ENCODE data around the gene ADARB2. TPM values are rescaled to one million over a fixed set of nuclear protein-coding genes. Genes with fewer than 3 reads are reported as not detected.

The ADARB2 gene
- total and polyA plus RNA-seq, 5 donors, result 0.53 to 1.6 (median 0.59) TPM

DNA sequence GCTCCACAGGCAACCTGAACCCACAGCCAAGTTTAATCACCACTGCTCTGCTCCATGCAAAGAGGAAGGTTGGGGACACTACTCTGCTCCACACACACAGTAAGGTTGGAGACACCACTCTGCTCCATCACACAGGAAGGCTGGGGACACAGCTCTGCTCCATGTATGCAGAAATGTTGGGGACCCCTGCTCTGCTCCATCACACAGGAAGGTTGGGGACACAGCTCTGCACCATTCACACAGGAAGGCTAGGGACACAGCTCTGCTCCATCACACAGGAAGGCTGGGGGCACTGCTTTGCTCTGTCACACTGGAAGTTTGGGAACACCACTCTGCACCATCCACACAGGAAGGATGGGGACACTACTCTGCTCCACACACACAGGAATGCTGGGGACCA lies 14.8 kb upstream of the ADARB2 start:
- Histone ChIP-seq H3K4me3 (ENCODE audit: low read length) (no peak overlapping the region), H3K9me3 (ENCODE audit: control insufficient read depth, low read length) (no peaks in the 10 kb centered on the region), H3K4me1 (ENCODE audit: control insufficient read depth, insufficient read depth, low read length) (no peaks in the 10 kb centered on the region), H3K27me3 (ENCODE audit: control insufficient read depth, insufficient read depth) (no peaks in the 10 kb centered on the region), H3K27ac (ENCODE audit: low read length) (no peak overlapping the region)
- intact Hi-C loops (cut with DNase I), result no loop called here
- no peak for DNase-seq
- no peak for ATAC-seq

DNA sequence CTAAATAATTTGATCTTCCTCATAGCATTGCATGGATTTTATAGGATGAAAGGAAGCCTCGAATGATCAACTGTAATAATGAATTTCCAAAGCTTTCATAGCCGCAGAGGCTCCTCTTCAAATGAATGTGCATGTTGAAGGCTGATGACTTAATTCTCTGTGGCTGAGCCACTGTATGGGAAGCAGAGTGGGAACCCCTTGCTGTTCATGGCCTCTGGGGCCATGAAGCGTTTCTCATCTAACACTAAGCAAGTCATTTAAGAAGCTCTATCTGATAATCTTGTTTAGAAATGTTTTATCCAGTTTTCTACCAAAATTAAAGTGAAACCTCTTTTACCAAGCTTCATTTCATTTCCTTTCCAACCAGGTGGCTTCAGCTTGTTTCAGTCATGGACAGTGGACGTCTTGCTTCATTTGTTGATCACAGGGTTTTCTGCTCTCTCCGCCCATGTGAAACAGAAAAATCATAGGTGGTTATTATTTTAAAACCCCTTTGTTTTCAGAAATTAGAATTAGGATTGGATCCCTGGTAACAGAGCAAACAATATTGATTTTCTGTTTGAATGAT lies 10.3 kb upstream of the ADARB2 start:
- Histone ChIP-seq H3K27me3 (ENCODE audit: control insufficient read depth, insufficient read depth) (no peaks in the 10 kb centered on the region), H3K4me3 (ENCODE audit: low read length) (no peak overlapping the region), H3K9me3 (ENCODE audit: control insufficient read depth, low read length) (no peaks in the 10 kb centered on the region), H3K4me1 (ENCODE audit: control insufficient read depth, insufficient read depth, low read length) (no peaks in the 10 kb centered on the region), H3K27ac (ENCODE audit: low read length) (no peak overlapping the region)
- WGBS, result 79% methylated on average over 5 of the region's 5 CpGs
- no peak for DNase-seq
- intact Hi-C loops (cut with DNase I), result no loop called here
- ATAC-seq, result no peak

DNA sequence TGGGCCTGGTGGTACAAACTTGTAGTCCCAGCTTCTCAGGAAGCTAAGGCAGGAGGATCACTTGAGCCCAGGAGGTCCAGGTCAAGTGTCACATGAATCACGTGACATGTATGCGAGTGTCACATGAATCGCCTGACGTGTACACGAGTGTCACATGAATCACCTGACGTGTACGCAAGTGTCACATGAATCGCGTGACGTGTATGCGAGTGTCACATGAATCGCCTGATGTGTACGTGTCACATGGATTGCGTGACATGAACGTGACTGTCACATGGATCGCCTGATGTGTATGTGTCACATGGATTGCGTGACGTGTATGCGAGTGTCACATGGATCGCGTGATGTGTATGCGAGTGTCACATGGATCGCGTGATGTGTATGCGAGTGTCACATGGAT lies 9.5 kb upstream of the ADARB2 start:
- intact Hi-C loops (cut with DNase I), result no loop called here

DNA sequence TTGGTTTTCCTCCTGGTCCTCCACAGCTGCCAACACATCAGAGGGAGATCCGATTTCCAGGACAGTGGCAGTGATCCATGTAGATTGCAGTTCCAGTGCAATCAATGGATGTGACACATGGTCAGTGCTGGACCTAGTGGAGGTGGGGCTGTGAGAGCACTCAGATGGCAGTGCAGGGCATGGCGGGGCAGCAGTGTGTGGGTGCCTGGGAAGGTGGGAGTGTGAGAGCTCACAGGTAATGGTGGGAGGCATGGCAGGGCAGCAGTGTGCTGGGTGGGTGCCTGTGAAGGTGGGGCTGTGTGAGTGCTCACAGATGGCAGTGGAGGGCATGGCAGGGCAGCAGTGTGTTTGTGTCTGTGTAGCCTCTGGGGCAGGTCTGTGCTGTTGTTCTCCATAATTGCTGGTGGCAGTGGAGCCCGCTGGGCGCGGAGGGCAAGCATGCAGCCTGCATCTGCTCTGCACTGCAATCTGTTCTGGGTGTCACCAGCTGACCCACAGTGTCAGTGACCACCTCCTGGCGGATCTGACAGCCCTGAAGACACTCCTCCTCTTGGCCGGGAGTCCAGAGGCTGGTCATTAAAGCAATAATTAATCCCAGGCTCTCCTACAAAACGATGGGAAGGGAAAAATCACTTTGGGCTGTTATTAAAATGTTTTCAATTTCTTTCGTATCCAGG lies 8.6 kb upstream of the ADARB2 start:
- DNase-seq, result no peak
- no peak overlapping the region for H3K4me3 ChIP-seq (ENCODE audit: low read length)
- H3K27ac ChIP-seq (ENCODE audit: low read length), result no peak overlapping the region
- no peaks in the 10 kb centered on the region for H3K4me1 ChIP-seq (ENCODE audit: control insufficient read depth, insufficient read depth, low read length)
- no peaks in the 10 kb centered on the region for H3K9me3 ChIP-seq (ENCODE audit: control insufficient read depth, low read length)
- intact Hi-C loops (cut with DNase I), result no loop called here
- no peaks in the 10 kb centered on the region for H3K27me3 ChIP-seq (ENCODE audit: control insufficient read depth, insufficient read depth)
- no peak for ATAC-seq
- 62% methylated on average over 9 of the region's 9 CpGs for WGBS

More for the DNA sequence above, 9.5 kb upstream of the ADARB2 start:
- no peak for DNase-seq
- H3K4me1 ChIP-seq (ENCODE audit: control insufficient read depth, insufficient read depth, low read length), result no peaks in the 10 kb centered on the region
- ATAC-seq, result no peak
- H3K27me3 ChIP-seq (ENCODE audit: control insufficient read depth, insufficient read depth), result no peaks in the 10 kb centered on the region
- WGBS, result 96% methylated on average over 25 of the region's 25 CpGs
- H3K27ac ChIP-seq (ENCODE audit: low read length), result no peak overlapping the region
- H3K4me3 ChIP-seq (ENCODE audit: low read length), result no peak overlapping the region
- no peaks in the 10 kb centered on the region for H3K9me3 ChIP-seq (ENCODE audit: control insufficient read depth, low read length)

DNA sequence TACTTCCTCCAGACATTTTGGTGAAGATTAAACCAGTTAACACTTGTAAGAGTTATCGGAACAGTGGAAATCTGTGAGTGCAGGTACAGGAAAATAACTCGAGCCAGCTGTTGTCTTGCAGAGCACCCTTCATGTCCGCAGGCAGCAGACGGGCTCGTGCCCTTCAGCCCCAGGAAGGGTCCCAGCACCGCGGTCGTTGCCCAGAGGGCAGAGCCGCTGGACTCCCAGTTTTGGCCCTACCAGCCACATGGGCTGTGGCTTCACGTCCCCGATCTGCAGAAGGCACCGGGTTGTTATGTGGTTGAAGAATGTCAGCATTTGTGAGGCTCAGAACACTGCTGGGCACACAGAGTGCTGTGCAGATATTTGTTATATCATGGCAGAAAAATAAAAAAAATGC lies 7.2 kb upstream of the ADARB2 start:
- Histone ChIP-seq H3K27ac (ENCODE audit: low read length) (no peak overlapping the region), H3K4me1 (ENCODE audit: control insufficient read depth, insufficient read depth, low read length) (no peaks in the 10 kb centered on the region), H3K9me3 (ENCODE audit: control insufficient read depth, low read length) (no peaks in the 10 kb centered on the region), H3K4me3 (ENCODE audit: low read length) (no peak overlapping the region), H3K27me3 (ENCODE audit: control insufficient read depth, insufficient read depth) (no peaks in the 10 kb centered on the region)
- intact Hi-C loops (cut with DNase I), result no loop called here
- ATAC-seq (no peak), DNase-seq (no peak)
- WGBS, result 86% methylated on average over 12 of the region's 12 CpGs

DNA sequence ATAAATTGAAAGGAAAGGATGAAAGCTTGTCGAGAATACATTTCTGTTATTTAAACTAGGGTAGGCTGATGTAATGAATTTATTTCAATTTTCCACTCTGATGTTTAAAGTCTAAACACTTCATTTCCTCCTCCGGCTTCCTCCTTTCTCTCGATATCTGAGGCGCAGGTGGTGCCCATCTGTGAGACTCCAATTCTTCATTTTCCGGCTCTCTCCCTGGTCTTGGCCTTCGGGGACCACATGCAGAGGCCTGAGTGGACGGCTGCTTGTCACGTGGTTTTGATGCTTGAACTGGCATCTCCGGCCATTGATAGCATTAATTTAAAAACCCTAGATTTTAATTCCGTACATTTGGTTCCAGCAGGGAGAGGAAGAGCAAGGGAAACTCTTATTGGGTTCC lies 5.8 kb upstream of the ADARB2 start:
- no peak overlapping the region for H3K4me3 ChIP-seq (ENCODE audit: low read length)
- DNase-seq (no peak), ATAC-seq (no peak)
- no peak overlapping the region for H3K27ac ChIP-seq (ENCODE audit: low read length)
- no peaks in the 10 kb centered on the region for H3K4me1 ChIP-seq (ENCODE audit: control insufficient read depth, insufficient read depth, low read length)
- WGBS, result 64% methylated on average over 10 of the region's 10 CpGs
- H3K27me3 ChIP-seq (ENCODE audit: control insufficient read depth, insufficient read depth), result peaks cover 2% of the 10 kb centered on the region
- intact Hi-C loops (cut with DNase I), result no loop called here
- no peaks in the 10 kb centered on the region for H3K9me3 ChIP-seq (ENCODE audit: control insufficient read depth, low read length)

DNA sequence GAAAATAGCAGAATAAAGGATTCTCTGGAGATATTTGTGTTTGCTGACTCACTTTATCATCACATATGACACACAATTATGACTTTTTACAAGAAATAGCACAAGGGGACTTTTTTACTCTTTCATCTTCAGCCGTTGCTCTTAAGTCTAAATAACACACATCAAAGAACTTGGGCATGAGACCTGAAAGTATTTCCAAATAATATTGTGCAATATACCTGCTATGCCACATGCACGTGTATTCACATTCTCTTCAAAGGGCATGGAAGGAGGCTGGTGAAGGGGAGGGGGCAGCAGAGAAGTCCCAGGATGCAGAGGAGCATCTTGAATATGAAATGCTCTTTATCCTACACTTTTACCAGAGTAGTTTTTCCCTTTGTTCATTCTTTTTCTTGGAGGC lies 4.1 kb upstream of the ADARB2 start:
- H3K27ac ChIP-seq (ENCODE audit: low read length), result no peak overlapping the region

DNA sequence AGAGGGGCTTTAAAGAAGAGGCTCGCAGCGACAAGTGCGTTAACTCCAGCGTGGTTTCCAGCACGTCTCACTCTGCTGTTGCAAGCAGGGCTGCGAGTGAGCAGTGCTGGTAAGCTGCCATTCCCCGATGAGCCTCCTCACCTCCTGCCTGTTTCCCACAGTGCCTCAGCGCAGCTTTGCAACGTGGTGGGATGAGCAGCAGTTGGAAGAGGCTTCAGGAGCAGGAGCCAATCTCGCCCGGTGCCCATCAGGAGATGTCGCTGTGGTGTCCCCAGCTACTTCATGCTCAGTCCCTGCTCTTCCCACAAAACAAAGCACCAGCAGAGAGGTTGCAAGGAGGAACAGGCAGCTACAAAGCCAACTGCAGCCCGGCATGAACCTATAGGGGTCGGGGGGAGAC lies 2.4 kb upstream of the ADARB2 start:
- 59% methylated on average over 14 of the region's 14 CpGs for WGBS
- intact Hi-C loops (cut with DNase I), result no loop called here
- DNase-seq, result no peak
- no peak for ATAC-seq
- Histone ChIP-seq H3K4me1 (ENCODE audit: control insufficient read depth, insufficient read depth, low read length) (no peaks in the 10 kb centered on the region), H3K27me3 (ENCODE audit: control insufficient read depth, insufficient read depth) (peaks cover 2% of the 10 kb centered on the region), H3K27ac (ENCODE audit: low read length) (no peak overlapping the region), H3K4me3 (ENCODE audit: low read length) (no peak overlapping the region), H3K9me3 (ENCODE audit: control insufficient read depth, low read length) (no peaks in the 10 kb centered on the region)

More for the DNA sequence above, 4.1 kb upstream of the ADARB2 start:
- no peak for ATAC-seq
- DNase-seq, result no peak
- Histone ChIP-seq H3K4me3 (ENCODE audit: low read length) (no peak overlapping the region), H3K4me1 (ENCODE audit: control insufficient read depth, insufficient read depth, low read length) (no peaks in the 10 kb centered on the region), H3K9me3 (ENCODE audit: control insufficient read depth, low read length) (no peaks in the 10 kb centered on the region), H3K27me3 (ENCODE audit: control insufficient read depth, insufficient read depth) (peaks cover 2% of the 10 kb centered on the region)
- WGBS, result 68% methylated on average over 2 of the region's 2 CpGs
- intact Hi-C loops (cut with DNase I), result no loop called here

DNA sequence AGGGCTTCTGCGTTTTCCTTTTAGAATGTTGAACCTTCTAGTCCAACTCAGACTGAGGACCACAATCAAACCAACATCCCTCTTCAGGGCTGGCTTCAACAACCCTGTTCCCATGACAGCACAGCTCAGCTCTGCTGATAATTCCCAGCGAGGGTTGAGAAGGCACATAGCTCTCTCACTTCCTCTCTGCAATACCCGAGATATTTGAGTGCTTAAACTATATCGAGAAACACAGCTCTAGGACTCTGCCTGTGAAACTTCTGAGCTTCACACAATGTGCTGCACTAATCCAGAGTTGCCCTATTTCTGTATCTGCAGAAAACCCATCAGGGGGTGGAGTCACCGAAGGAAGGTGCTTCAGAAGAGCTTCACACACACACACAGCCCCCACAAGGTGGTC lies 1.6 kb upstream of the ADARB2 start:
- Histone ChIP-seq H3K27me3 (ENCODE audit: control insufficient read depth, insufficient read depth) (peaks cover 2% of the 10 kb centered on the region), H3K27ac (ENCODE audit: low read length) (no peak overlapping the region), H3K4me3 (ENCODE audit: low read length) (no peak overlapping the region), H3K9me3 (ENCODE audit: control insufficient read depth, low read length) (no peaks in the 10 kb centered on the region), H3K4me1 (ENCODE audit: control insufficient read depth, insufficient read depth, low read length) (no peaks in the 10 kb centered on the region)
- ATAC-seq (no peak), DNase-seq (no peak)
- intact Hi-C loops (cut with DNase I), result no loop called here
- 30% methylated on average over 5 of the region's 5 CpGs for WGBS

DNA sequence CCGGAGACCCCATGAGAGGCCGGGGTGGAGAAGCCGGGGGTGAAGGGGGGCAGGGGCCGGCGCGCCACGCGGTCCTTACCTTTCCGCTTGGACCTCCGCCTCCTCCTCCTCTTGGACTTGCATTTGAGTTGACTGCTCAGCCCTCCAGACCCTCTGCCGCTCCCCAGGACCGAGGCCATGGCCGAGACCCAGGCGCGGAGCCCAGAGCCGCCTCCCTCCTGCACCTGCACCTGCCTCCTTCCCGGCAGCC lies 428 bp downstream of the ADARB2 start:
- ATAC-seq (no peak), DNase-seq (no peak)
- 1% methylated on average over 17 of the region's 17 CpGs for WGBS
- Histone ChIP-seq H3K9me3 (ENCODE audit: control insufficient read depth, low read length) (no peaks in the 10 kb centered on the region), H3K4me1 (ENCODE audit: control insufficient read depth, insufficient read depth, low read length) (no peaks in the 10 kb centered on the region), H3K27me3 (ENCODE audit: control insufficient read depth, insufficient read depth) (peaks cover 2% of the 10 kb centered on the region), H3K27ac (ENCODE audit: low read length) (no peak overlapping the region), H3K4me3 (ENCODE audit: low read length) (no peak overlapping the region)
- intact Hi-C loops (cut with DNase I), result no loop called here

DNA sequence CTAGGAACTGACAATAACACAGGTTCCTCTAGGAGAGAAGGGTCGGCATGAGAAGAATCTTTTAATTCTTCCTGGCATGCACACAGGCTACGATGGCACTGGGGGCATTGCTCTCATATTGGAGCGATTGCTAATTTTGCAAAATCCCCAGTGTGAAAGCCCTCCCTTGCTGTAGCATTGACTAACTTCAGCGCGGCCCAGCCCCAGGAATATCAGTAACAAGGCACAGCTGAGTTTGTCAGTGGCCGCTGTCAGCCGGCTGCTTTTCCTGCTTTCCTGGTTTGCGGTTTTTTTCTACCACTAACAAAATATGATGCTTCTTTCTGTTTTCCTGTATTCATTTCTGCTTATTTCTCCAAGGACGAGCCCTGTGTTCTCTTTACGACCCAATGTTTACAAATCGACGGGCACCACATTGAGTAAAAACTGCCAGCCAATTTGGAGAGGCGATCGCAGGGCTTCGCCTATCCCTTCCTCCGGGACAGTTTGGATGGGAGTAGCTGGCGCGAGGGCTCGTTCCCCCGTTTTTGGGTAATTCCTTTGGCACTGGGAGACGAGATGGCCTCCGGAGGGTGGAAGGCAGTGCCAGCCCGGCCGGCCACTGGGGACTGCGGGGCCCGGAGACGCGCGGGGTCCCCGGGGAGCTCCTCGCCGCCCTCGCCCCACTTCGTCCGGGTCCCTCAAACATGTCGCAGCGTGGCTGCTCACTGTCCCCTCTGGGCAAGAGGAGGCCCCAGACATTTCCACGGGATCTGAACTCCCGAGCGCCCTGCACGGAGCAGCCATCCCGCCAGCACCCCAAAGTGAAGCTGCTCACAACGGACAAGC lies 967 bp downstream of the ADARB2 start:
- intact Hi-C loops (cut with DNase I), result no loop called here
- Histone ChIP-seq H3K4me1 (ENCODE audit: control insufficient read depth, insufficient read depth, low read length) (no peaks in the 10 kb centered on the region), H3K27ac (ENCODE audit: low read length) (no peak overlapping the region), H3K27me3 (ENCODE audit: control insufficient read depth, insufficient read depth) (peaks cover 2% of the 10 kb centered on the region), H3K9me3 (ENCODE audit: control insufficient read depth, low read length) (no peaks in the 10 kb centered on the region), H3K4me3 (ENCODE audit: low read length) (no peak overlapping the region)
- 4% methylated on average over 43 of the region's 43 CpGs for WGBS
- ATAC-seq (no peak), DNase-seq (no peak)
